Smooth muscle cell (in vitro differentiated cells): ENCODE results near the gene FOXO1. TPM values are rescaled to one million over a fixed set of nuclear protein-coding genes. Genes with fewer than 3 reads are reported as not detected.
"Not testable (repeated sequence)": the region's sequence is repeated elsewhere in the genome, so short reads cannot be mapped to it uniquely, and the experiment has no call there.

Experiments
- DNase-seq: peaks from one replicate; lab custom pipeline; 2025; ENCODE audit not compliant: unreplicated experiment; lab: John Stamatoyannopoulos, UW
- H2AFZ ChIP-seq: fragments of 200-600 bp; sonication (generic); 2 replicates; pipeline ENCODE4 v1.6.0; 2016; ENCODE audit warnings: antibody characterized with exemption, low read depth, mild to moderate bottlenecking
- H3F3A ChIP-seq: fragments of 200-600 bp; sonication (generic); 2 replicates; pipeline ENCODE4 v1.6.0; 2017; ENCODE audit warnings: antibody characterized with exemption, low read depth
- H3K27ac ChIP-seq: fragments of 200-600 bp; sonication (generic); 2 replicates; pipeline ENCODE4 v1.5.1; 2016; ENCODE audit warnings: low read depth, mild to moderate bottlenecking
- H3K27me3 ChIP-seq: fragments of 200-600 bp; sonication (generic); 2 replicates; pipeline ENCODE4 v1.6.1; 2016; ENCODE audit warnings: low read depth, mild to moderate bottlenecking
- H3K36me3 ChIP-seq: fragments of 200-600 bp; sonication (generic); 2 replicates; pipeline ENCODE4 v1.5.1; 2016; ENCODE audit warnings: low read depth
- H3K4me1 ChIP-seq: fragments of 200-600 bp; sonication (generic); 2 replicates; pipeline ENCODE4 v1.5.1; 2016; ENCODE audit warnings: low read depth
- H3K4me2 ChIP-seq: fragments of 200-600 bp; sonication (generic); 2 replicates; pipeline ENCODE4 v1.6.0; 2016; ENCODE audit warnings: mild to moderate bottlenecking
- H3K4me3 ChIP-seq: fragments of 200-600 bp; sonication (generic); 2 replicates; pipeline ENCODE4 v1.5.1; 2016; ENCODE audit warnings: mild to moderate bottlenecking
- H3K79me2 ChIP-seq: fragments of 200-600 bp; sonication (generic); 2 replicates; pipeline ENCODE4 v1.6.0; 2016; ENCODE audit warnings: low read depth, mild to moderate bottlenecking
- H3K9ac ChIP-seq: fragments of 200-600 bp; sonication (generic); 2 replicates; pipeline ENCODE4 v1.6.0; 2016; ENCODE audit warnings: low read depth
- H3K9me3 ChIP-seq: fragments of 200-600 bp; sonication (generic); replicated peaks from 2 replicates; pipeline ENCODE4 v1.5.1; 2016; ENCODE audit warnings: low read depth
- H4K20me1 ChIP-seq: fragments of 200-600 bp; sonication (generic); 2 replicates; pipeline ENCODE4 v1.6.0; 2016; ENCODE audit warnings: low read depth
- WGBS: methylation state at CpG from one replicate; pipeline ENCODE4 v1.1.7; 2016; ENCODE audit warnings: low lambda C conversion rate; 5-methylcytosine and 5-hydroxymethylcytosine counted together
- polyA plus RNA-seq: library from polyadenylated mRNA; unstranded; fragments of >200 nt; fragmentation: Nextera tagmentation; extraction: Ambion mirVana; gene quantifications from 2 replicates; pipeline ENCODE4 v1.2.1, GENCODE V29; 2016
- total RNA-seq: library from RNA; depleted of rRNA; stranded (reverse); fragments of >200 nt; gene quantifications from 2 replicates; pipeline ENCODE4 v1.2.3, GENCODE V29; 2014
- TF ChIP-seq, protein P1 (sequence below): fragments of 200-600 bp; sonication (generic); IDR thresholded peaks from 2 replicates; pipeline ENCODE4 v1.5.1; 2017; ENCODE audit warnings: borderline replicate concordance, mild to moderate bottlenecking, antibody characterized with exemption; ENCODE audit not compliant: insufficient read depth, poor library complexity, severe bottlenecking

Gene FOXO1
- total RNA-seq = 19.9 and 20.1 TPM in 2 replicates
- polyA plus RNA-seq = 17.0 and 17.7 TPM in 2 replicates

DNA sequence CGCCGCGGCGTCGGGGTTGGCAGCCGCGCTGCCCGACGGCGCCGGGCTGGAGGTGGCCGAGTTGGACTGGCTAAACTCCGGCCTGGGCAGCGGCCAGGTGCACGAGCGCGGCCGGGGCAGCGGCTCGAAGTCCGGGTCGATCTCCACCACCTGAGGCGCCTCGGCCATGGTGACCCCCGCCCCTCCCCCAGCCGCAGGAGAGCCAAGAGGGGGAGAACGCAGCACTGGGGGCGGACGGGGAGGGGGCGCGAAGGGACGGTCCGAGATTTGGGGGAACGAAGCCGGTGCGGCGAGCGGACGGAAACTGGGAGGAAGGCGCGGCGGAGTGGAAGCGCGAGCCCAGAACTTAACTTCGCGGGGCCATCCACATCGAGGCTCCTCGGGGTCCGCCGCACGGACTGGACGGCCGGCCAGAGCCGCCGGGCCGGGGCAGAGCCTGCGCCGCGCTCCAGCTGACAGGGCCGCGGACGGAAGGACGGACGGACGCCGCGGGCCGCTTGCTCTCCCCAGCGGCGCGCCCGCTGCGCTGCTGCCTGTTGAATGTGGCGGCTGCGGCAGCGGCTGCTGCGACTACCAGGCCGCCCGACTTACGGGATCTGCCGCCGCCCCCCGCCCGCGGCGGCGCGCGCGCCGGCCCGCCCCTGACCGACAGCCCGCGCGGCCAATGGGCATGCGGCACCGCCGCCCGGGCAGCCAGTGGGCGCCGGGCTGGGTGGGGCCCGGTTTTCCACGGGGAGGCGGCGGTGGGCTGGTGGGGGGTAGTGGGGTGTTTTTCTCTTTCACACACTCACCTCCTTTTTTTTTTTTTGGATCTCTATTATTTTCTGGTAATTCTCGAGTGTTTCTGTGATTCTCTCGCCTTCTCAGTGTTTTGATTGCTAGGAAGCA, at the start of gene FOXO1:
TSS of gene FOXO1 (minus strand) at position 597 of the 888 bp plus-strand sequence. CDS start at position 168, 429 bp downstream.
- WGBS = under 1% methylated on average over 56 of the region's 108 CpGs
- no peaks in the 10 kb centered on the region for H3F3A ChIP-seq
- peak within 1 kb of the TSS; percentile 99 for H2AFZ ChIP-seq
- peak within 1 kb of the TSS; percentile 79 for H3K9ac ChIP-seq
- DNase-seq = peak; percentile 64
- TF ChIP-seq, protein P1, sequence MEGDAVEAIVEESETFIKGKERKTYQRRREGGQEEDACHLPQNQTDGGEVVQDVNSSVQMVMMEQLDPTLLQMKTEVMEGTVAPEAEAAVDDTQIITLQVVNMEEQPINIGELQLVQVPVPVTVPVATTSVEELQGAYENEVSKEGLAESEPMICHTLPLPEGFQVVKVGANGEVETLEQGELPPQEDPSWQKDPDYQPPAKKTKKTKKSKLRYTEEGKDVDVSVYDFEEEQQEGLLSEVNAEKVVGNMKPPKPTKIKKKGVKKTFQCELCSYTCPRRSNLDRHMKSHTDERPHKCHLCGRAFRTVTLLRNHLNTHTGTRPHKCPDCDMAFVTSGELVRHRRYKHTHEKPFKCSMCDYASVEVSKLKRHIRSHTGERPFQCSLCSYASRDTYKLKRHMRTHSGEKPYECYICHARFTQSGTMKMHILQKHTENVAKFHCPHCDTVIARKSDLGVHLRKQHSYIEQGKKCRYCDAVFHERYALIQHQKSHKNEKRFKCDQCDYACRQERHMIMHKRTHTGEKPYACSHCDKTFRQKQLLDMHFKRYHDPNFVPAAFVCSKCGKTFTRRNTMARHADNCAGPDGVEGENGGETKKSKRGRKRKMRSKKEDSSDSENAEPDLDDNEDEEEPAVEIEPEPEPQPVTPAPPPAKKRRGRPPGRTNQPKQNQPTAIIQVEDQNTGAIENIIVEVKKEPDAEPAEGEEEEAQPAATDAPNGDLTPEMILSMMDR = no peak
- peaks cover 42% of the 10 kb centered on the region for H3K79me2 ChIP-seq
- peaks cover 27% of the 10 kb centered on the region for H3K4me1 ChIP-seq
- H3K27me3 ChIP-seq = no peaks in the 10 kb centered on the region
- peak within 1 kb of the TSS; percentile 99 for H3K4me2 ChIP-seq
- no peaks in the 10 kb centered on the region for H3K36me3 ChIP-seq
- peak within 1 kb of the TSS; percentile 76 for H3K27ac ChIP-seq
- peaks cover 19% of the 10 kb centered on the region for H4K20me1 ChIP-seq
- H3K9me3 ChIP-seq = no peaks in the 10 kb centered on the region
- H3K4me3 ChIP-seq = peak within 1 kb of the TSS; percentile 97

DNA sequence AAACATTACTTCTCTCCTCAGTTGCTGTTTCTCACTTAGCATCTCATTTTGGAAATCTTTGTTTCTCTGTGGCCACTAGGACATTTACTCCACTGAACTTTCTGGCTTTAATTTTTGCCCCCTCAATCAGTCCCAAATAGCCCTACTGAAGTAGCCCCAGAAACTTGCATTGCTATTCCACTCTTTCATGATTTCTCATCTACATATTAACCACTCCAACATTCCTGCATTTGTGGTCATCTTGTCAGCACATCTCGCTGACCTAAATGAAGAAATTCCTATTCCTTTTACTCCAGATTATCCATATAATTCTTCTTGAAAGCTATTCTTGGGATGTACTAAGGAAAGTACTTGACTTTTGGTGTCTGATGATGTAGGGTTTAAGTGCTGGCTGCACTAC, 48.0 kb upstream of the FOXO1 start:
- H3K27ac ChIP-seq, H3K27me3 ChIP-seq, DNase-seq, H3K79me2 ChIP-seq, H3K9ac ChIP-seq, H3K9me3 ChIP-seq, H4K20me1 ChIP-seq, H3K4me2 ChIP-seq, H3K4me3 ChIP-seq, H3K36me3 ChIP-seq, H2AFZ ChIP-seq, H3F3A ChIP-seq, H3K4me1 ChIP-seq: not testable (repeated sequence)
- WGBS = no CpG with 5 or more reads among the region's 1 CpG

DNA sequence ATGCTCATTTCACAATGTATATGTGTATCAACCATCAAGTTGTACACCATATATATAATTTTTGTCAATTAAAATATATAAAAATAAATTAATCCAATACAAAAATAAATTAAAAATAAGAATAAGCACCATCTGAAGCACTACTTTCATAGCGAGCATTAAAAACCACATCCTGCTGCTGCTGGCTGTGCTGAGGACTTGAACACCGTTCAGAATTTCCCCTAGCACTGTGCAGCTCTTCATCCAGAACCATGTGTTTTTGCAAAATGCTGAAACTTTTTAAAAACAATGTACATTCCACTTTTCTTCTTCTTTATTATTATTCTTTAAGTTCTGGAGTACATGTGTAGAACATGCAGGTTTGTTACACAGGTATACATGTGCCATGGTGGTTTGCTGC, 40.0 kb upstream of the FOXO1 start:
- H2AFZ ChIP-seq = no peak overlapping the region
- no peaks in the 10 kb centered on the region for H3F3A ChIP-seq
- WGBS = 93% methylated on average over 2 of the region's 2 CpGs
- H3K4me3 ChIP-seq = no peak overlapping the region
- H4K20me1 ChIP-seq = no peaks in the 10 kb centered on the region
- H3K27ac ChIP-seq = no peak overlapping the region
- no peaks in the 10 kb centered on the region for H3K9me3 ChIP-seq
- no peak for DNase-seq
- no peaks in the 10 kb centered on the region for H3K79me2 ChIP-seq
- no peaks in the 10 kb centered on the region for H3K36me3 ChIP-seq
- H3K4me1 ChIP-seq = no peaks in the 10 kb centered on the region
- TF ChIP-seq, protein P1 = no peak
- H3K9ac ChIP-seq = no peak overlapping the region
- H3K4me2 ChIP-seq = no peak overlapping the region
- H3K27me3 ChIP-seq = no peaks in the 10 kb centered on the region

DNA sequence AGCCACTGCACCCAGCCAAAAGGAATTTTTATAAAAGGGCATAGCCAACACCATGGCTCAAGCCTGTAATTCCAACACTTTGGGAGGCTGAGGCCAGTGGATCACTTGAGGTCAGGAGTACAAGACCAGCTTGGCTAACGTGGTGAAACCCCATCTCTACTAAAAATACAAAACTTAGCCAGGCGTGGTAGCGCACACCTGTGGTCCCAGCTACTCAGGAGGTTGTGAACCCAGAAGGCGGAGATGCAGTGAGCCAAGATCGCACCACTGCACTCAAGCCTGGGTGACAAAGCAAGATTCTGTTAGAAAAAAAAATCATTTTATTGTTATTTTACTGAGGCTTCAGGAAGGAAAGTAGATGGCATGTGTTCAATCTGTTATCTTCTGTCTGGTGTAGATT, 31.3 kb upstream of the FOXO1 start:
- H3F3A ChIP-seq = no peaks in the 10 kb centered on the region
- H3K4me3 ChIP-seq = no peak overlapping the region
- 96% methylated on average over 5 of the region's 5 CpGs for WGBS
- H4K20me1 ChIP-seq = no peaks in the 10 kb centered on the region
- H3K36me3 ChIP-seq = no peaks in the 10 kb centered on the region
- H3K4me1 ChIP-seq = no peaks in the 10 kb centered on the region
- no peak overlapping the region for H3K4me2 ChIP-seq
- no peaks in the 10 kb centered on the region for H3K27me3 ChIP-seq
- no peak overlapping the region for H2AFZ ChIP-seq
- TF ChIP-seq, protein P1 = no peak
- no peaks in the 10 kb centered on the region for H3K9me3 ChIP-seq
- H3K9ac ChIP-seq = no peak overlapping the region
- no peak for DNase-seq
- no peaks in the 10 kb centered on the region for H3K79me2 ChIP-seq
- H3K27ac ChIP-seq = no peak overlapping the region
